Stimulated activated CD4-positive, alpha-beta T cell treated with anti-CD3 and anti-CD28 coated beads, Interleukin-12 subunit alpha, Interleukin-12 subunit beta, amount 100 ng/mL, for 48 hours (primary cell): ENCODE measurements around the gene MSANTD1.
"Not testable (repeated sequence)": the region's sequence is repeated elsewhere in the genome, so short reads cannot be mapped to it uniquely, and the experiment has no call there.

Experiments
- DNase-seq, 3 donors: peaks; one replicate each; pipeline ENCODE4 v3.0.0-alpha.2; 2020; ENCODE audit warnings: low read depth in 2 of 3, low spot score in 1 of 3

MSANTD1 gene

DNA sequence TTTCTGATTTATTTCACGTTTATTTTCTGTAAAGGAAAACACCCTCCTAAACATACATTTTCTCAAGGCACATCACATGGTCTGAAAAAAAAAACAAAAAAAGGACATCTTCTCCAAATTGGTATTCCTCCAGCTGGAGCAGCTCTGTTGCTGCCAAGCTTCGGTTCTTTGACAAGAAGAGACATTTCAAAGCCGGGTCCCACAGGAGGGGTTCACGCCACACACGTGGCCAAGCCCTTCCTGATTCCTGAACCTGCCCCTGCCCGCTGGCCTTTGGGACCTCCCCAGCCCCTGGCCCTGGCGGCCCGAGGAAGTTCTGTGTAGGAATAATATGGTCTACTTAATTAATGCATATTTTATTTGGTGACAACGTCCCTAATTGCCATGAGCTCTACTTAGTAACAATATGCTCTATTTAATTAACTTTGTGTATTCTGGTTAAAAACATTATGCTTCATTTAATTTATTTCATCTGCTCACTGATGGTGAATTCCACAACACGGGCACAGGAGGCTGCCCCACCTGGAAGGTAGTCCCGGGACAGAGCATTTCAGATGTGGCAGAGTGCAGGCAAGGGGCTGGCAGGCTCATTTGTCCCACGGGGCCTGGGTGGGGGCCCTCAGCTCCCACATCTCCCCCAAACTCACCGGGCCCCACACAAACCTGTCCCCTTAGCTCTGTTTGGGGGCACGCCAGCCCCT is 38.5 kb downstream of the MSANTD1 start:
- DNase-seq, result no peak

DNA sequence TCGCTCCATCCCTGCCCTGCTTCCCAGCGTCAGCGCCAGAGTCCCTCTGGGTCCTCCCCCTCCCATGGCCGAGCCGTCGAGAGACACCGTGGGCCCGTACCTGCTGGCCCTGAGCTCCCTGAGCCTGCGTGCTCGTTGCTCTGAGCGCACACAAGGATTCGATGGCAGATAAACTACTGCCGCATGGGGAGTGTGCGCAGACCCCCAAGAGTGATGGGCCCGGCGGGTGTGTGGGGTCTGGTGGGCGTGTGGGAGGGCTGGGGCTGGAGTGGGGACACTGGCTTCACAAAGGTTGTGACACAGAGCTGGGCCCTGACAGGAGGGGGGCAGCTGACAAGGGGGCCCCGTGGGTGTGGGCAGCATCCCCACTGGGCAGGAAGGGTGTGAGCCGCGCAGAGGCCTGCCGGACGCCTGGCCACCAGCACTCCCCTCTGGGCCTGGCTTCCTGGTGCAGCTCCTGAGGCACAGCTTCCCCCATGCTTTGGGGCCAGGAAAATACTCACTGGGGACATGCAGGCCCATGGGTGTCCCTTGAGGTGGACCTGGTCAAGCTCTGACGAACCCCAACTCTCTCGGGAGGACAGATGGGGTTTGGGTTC is 39.1 kb downstream of the MSANTD1 start:
- no peak for DNase-seq

DNA sequence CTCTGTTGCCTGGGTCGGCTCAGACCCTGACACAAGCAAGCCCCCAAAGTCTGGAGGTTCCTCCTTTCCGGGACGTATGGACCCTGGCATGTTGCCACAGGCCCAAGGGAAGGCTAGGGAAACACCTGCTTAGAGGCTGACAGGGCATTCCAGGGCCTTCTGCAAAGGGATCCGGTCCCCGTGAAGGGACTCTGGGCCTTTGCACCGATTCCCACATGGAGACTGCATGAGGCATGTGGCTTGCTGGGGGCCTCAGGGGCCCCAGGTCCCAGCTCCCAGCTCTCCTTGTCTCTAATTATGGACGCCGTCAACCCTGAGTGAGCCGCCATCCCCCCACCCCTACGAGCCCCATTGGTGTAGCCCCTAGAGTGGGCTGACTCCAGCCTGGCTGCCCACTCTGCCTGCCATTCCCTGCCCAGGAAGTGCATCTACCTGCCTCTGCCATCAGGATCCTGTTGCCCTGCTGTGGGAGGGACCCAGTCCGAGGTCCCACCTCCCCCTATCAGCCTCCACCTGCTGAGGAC is 39.7 kb downstream of the MSANTD1 start:
- no peak for DNase-seq

DNA sequence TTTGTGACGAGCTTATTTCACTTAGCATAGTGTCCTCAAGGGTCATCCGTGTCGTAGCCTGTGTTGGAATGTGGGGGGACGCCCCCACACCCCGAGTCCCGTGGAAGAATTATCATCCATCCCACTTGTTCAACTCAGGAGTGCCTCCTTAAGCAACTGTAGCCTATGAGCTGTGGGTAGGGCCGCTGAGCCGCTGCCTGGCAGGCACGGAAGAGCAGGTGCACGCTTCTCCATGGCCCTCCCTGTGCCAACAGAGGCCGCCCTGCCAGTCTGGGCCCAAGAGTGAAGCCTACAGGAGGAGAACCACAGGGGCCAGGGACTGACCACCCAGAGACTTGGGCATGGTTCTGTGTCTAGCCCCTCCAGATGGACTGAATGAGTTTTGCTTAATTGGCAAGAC is 41.5 kb downstream of the MSANTD1 start:
- DNase-seq, result no peak

DNA sequence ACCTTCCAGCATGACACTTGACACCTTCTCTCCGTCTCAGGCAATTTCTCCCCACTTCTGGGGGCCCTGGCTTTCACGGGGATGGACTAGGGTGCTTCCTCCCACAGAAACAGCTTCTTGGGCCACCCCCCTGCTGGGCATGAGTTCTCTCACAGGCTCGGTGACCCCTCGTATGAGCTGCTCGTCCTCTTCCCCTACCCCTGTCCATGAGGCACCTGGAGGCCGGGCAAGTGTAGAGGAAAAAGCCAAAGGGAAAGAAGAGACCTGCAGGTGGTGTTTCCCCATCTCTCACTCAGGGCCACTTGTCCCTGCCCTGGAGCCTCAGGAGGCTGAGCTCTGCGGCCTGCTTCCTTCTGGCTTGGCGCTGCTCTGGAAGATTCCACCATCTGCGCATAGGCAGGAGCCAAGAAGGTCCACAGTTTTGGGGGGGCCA is 41.9 kb downstream of the MSANTD1 start:
- DNase-seq, result no peak

DNA sequence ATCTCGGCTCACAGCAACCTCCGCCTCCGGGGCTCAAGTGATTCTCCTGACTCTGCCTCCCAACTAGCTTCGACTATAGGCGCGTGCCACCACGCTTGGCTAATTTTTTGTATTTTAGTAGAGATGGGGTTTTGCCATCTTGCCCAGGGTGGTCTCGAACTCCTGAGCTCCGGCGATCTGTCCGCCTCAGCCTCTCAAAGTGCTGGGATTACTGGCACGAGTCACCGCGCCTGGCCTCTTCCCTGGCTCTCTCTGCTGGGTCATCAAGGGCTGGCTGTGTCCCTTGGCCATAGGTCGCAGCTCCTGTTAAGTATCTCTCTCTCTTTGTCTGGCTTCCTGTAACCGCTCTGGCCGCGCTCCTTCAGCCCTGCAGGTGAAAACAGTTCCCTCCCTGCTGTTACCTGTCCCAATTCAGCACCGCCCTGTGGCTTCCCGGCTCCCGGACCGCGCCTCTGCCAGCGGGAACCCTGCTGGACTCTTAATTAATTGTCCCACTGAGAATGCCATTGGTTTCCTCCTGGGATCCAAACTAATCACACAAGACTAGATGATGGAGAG is 42.5 kb downstream of the MSANTD1 start:
- no peak for DNase-seq

DNA sequence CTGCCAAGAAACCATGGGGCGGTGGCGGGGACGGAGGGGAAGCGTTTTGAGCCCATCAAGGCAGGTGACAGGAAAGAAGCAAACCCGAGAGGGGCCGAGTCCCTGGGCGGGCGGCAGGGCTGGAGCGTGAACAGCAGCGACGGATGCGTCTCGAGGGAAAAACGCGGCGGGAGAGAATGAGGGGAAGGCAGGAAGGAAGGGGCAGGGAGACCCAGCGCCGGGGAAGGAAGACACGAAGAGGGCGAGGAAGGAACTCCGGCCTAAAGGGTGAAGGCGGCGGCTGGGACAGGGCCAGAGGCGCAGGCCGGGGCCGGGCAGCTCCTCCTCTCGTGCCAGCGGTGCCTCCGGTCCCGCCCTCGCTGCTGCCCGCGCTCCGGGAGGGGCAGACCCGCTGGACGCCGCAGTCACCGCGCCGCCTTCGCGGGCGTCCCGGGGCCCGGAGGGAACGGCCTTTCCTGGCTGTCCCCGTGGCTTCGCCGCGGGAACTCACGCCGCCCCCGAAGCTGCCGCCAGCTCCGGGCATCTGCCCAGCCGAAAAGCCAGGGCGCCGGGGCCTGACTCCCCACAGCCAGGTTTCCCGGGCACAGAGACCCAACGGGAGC is 43.1 kb downstream of the MSANTD1 start:
- no peak for DNase-seq

DNA sequence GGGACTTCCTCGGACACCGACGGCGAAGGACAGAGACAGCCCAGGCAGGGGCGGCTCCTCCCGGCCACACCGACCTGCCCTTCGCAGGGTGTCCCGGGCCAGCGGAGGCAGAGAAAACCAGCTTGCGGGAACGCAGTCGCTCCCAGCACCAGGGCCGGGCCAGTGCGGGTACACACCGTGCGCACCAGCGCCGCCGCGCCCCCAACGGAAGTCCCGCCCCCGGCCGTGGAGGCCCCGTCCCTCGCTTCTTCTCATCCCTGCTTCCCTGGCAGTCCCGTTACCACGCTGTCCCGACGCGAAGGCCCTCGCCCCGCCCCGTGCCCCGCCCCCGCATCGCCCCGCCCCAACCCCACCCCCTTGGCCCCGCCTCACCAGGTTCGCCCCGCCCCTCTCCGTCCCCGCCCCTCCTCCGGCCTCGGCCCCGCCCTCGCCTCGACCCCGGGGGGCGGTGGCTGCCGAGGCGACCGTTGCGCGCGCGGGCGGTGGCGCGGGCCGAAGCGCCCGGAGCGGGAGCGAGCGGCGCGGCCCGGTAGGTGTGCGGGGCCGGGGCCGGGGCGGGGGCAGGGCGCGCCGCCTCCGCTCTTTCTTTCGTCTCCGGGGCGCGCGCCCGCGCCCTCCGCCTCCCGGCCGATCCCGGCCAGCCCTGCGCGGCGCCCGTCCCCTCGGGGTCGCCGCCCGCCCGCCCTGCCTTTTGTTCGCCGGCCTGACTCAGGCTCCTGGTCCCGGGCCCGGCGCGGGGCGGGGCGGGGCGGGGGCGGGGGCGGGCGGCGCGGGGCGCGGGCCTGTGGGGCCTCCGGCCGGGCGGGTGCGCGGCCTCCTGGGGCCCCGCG is 43.8 kb downstream of the MSANTD1 start, which contains the start of gene RGS12:
TSS of gene RGS12 (plus strand) at position 451 of the 830 bp plus-strand sequence. CDS start 23,150 bp downstream, outside the sequence.
- DNase-seq, result peak; percentile 77 to 90 (median 84)

DNA sequence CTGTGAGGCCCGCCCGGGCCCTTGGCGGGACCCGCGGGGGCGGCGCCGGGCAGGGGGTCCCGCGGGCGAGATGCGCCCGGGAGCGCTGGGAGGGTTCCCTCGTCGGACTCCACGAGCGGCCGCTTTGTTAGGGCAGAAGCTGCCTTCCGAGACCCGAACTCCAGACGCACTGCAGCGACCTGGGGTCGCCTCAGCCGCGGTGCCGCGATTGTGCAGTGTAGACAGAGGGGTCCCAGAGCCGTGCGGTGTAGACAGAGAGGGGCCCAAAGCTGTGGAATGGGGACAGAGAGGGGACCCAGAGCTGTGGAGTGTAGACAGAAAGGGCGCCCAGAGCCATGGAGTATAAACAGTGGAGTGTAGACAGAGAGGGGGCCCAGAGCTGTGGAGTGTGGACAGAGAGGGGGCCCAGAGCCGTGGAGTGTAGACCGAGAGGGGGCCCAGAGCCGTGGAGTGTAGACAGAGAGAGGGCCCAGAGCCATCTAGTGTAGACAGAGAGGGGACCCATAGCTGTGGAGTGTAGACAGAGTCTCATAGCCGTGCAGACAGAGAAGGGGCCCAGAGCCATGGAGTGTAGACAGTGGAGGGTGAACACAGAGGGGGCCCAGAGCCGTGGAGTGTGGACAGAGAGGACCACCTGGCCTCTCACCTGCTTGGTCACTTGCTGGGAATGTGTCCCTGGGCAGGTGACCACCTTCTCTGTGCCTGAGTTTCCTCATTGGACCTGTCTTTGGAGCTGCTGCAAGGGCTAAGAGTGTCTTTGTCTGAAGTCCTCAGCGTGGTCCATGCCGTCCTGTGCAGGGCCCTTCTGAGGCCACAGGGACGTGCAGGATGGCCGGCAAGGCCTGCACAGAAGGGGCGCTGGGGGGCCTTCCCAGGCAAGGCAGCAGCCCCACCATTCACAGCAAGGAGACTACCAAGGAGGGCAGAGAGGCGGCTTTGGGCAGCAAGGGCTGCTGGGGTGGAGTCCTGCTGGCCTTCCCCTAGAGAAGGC is 44.7 kb downstream of the MSANTD1 start:
- no peak for DNase-seq

DNA sequence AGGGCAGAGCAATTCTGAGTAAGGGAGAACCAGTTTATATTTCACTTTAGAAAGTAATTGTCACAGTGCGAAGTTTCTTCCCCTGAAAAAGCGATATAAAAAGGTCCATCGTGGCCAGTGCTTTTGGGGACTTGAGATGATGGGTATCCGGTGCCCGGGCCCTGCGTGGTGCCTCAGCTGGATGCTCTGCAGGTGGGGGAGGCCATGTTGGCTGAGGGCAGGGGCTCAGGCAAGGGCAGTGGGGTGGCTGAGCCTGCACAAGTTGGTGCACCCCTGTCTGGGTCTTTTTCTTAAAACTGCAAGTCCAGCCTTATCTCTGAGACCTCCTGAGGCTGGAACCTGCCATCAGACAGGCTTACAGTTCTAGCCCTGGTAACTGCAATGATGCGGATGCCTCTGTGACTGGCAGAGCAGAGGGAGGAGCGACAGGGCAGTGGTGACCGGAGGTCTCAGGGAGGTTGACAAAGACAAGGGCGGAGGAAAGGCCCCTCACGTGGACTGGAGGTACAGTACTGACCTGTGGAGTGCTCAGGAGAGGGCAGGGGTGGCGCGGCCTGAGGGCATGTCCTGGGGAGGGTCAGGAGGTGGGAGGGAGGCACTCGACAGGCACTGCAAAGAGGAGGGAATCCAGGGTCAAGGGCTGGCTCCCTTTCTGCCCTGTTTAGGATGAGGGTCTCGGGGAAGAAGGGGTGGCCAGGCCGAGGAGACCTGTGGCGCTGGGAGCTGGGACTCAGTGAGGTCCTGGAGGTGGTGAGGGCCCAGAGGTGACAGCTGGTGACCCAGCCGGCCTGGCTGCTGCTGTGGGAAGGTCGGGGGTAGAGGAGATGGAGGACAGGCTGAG is 45.7 kb downstream of the MSANTD1 start:
- no peak for DNase-seq

DNA sequence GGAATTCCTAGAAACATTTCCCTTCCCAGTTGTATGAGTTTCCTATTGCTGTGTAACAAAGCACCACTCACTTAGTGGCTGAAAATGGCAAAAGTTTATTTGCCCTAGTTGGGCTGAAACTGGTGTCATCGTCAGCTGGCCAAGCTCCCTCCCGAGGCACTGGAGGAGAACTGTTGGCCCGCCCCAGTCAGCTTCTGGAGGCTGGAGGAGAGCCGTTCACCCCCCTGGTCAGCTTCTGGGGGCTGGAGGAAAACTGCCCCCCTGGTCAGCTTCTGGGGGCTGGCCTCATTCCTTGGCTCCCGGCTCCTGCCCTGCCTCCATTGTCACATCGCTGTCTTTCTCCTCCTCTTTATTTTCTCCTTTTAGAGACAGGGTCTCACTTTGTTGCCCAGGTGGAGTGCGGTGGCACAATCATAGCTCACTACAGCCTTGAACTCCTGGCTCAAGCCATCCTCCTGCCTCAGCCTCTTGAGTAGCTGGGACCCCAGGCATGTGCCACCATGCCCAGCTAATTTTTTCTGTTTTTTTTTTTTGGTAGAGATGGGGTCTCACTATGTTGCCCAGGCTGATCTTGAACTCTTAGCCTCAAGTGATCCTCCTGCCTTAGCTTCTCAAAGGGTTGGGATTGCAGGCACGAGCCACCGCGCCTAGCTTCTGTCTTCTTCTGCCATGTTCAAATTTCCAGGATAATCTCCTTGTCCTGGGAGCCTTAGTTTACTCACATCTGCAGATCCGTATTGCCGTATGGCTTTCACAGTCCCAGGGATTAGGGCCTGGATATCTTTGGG is 47.1 kb downstream of the MSANTD1 start:
- DNase-seq, result no peak

DNA sequence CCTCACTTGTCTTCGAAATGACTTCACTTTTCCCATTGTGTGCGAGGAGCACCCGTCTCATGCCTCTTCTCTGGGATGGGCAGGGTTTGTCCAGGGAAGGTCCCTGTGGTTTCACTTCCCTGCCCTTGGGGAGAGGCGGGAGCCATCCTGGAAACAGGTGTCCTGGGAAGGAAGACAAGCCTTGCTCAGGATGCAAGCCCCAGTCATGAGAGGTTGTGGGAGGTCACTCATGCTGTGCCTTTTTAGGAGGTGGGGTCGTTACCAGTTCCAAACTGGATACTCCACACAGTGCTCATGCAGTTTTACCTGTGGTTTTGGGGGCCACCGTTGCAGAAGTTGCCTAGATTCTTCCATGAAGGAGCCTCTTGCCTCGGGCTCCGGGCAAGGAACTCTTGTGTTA is 47.7 kb downstream of the MSANTD1 start:
- DNase-seq, result no peak

DNA sequence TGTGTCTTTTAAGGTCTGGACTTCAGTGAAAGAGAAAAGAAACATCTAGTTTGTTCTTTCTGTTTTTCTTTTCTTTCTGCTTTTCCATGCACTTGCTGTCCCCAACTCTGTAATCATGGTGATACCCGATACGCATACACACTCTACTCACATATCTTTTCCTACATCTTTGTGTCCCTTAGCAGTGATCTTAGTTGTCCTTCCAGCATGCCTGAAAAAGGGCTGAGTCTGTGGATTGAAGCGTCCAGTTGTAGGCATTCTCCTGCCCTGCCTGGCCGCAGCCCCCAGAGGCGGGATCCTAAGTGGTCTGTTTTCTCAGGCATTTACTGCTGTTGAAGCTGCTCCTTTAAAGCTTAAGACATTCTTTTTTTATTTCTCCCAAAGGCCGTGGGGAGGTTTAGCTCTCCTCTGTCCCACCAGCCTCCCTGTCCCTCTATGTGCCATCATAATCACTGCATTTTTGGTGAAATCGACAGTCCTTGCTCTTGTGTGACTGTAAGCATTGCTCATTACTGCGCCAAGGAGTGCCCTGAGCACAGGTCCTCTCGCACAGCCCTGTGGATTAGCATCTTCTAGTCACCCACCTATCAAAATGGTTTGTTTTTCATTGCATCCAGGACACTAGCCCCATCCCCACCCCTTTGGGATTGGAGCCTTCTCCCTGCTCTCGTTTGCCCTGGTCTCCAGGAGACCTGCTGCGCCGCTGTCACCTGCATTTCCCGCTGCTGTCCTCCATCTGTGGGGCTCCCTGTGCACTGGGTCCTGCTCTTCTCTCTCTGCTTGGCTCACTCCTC is 48.3 kb downstream of the MSANTD1 start:
- DNase-seq, result no peak

DNA sequence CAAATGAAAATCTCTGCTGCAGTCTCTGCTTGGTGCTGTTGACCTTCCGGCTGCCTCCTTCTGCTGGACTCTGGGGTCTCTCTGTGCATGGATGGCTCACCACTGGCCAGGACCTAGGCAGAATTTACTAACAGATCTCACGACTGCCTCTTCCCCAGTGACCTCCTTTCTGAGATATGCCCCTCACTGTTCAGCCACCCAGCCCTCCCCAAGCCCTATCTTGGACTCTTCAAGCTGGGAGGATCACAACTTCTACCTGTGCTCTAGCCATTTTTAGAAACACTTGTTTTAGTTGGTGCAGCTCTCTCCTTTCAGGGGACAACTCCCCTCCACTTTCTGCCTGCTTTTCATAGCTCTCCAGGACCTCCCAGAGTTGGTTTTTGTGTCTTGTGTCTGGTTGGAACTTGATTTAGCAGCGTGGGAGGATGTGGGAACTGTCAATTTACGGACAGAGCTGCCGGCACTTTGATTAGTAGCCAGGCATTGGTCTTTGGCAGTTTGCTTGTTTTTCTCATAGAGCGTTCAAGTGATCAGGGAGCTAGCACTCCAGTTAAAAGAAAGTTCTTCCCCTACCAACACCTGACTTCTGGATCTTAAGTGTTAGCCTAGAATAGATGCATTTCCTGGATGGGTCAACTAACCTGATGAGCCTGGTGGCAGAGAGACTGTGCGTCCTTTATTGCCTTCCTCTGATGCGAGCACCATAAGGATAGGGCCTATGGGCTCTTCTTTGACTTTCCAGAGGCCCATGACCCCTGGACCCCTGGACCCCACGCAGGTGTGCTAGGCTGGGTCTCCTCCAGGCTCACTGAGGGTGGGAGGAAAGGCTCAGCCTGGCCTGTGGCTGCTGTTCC is 50.4 kb downstream of the MSANTD1 start:
- no peak for DNase-seq

DNA sequence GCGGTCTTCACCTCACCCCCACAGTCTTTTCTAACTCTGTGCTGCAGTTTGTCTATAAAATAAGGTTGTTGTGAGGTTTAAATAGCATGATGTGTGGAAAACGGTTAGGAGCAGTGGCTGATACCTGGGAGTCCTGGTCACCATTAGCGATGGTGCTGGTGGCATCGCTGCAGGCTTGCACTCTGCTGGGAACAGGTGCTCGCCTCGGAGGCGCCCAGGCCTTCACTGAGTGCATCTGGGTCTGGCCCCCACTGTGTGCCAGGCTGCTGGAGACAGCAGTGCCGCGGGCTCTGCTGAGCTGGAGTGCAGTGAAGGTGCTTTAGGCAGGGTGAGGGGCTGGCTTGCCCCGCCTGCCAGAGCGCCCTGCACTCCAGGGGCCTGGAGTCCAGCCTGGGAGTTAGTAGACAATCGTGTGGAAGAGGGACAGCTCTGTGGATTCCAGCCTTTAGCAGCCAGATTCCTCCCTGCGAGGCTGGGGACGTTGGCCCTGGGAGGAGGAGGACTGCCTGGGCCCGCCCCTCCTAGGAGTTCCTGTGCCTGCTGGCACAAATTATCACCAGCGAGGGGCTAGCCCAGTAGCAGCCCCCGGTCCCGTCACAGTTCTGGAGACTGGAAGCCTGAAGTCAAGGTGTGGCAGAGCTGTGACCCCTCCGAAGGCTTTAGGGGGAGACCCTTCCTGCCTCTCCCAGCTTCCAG is 51.2 kb downstream of the MSANTD1 start:
- DNase-seq, result no peak

DNA sequence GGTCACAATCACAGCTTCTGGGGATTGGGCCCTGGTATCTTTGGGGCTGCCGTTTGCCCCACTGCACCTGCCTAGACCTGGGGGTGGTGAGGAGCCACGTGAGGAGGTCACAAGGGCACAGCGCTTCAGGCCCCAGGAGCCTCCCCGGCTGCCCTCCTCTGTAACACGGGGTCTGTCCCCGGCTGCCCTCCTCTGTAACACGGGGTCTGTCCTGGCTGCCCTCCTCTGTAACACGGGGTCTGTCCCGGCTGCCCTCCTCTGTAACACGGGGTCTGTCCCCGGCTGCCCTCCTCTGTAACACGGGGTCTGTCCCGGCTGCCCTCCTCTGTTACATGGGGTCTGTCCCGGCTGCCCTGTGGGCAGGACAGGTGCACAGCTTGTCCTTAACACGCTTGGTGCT is 51.9 kb downstream of the MSANTD1 start:
- DNase-seq, result not testable (repeated sequence)
